ENCODE measurements around the gene RASSF10.

DNA sequence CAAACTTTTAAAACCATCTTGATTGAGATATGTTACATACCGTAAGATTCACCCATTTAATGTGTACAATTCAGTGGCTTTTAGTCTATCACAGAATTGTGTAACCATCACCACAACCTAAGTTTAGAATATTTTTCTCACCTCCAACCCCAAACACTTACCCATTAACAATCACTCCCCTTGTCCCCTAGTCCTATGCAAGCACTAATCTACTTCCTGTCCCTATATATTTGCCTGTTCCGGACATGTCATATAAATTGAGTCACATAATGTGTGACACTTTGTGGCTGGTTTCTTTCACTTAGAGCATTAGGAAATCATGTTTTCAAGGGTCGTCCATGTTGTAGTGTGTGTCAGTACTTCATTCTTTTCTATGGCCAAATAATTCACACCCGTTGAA, 38.8 kb downstream of the RASSF10 start:
- TF ChIP-seq, protein P1, sequence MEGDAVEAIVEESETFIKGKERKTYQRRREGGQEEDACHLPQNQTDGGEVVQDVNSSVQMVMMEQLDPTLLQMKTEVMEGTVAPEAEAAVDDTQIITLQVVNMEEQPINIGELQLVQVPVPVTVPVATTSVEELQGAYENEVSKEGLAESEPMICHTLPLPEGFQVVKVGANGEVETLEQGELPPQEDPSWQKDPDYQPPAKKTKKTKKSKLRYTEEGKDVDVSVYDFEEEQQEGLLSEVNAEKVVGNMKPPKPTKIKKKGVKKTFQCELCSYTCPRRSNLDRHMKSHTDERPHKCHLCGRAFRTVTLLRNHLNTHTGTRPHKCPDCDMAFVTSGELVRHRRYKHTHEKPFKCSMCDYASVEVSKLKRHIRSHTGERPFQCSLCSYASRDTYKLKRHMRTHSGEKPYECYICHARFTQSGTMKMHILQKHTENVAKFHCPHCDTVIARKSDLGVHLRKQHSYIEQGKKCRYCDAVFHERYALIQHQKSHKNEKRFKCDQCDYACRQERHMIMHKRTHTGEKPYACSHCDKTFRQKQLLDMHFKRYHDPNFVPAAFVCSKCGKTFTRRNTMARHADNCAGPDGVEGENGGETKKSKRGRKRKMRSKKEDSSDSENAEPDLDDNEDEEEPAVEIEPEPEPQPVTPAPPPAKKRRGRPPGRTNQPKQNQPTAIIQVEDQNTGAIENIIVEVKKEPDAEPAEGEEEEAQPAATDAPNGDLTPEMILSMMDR (conservative IDR thresholded peaks at IDR 0.05; ENCODE audit: low read depth, low read length): no peak
- no peak for TF ChIP-seq EZH2 (IDR thresholded peaks at IDR 0.05; ENCODE audit: low read length, unreplicated experiment)
- TF ChIP-seq EZH2phosphoT487 (IDR thresholded peaks at IDR 0.05; ENCODE audit: borderline replicate concordance, low read length): no peak

Data from PC-3 (cell line).